ENCODE data around the gene LYRM4.
A peak's percentile ranks its signal among the peaks of the same experiment; 100 is the strongest.

Gene LYRM4

DNA sequence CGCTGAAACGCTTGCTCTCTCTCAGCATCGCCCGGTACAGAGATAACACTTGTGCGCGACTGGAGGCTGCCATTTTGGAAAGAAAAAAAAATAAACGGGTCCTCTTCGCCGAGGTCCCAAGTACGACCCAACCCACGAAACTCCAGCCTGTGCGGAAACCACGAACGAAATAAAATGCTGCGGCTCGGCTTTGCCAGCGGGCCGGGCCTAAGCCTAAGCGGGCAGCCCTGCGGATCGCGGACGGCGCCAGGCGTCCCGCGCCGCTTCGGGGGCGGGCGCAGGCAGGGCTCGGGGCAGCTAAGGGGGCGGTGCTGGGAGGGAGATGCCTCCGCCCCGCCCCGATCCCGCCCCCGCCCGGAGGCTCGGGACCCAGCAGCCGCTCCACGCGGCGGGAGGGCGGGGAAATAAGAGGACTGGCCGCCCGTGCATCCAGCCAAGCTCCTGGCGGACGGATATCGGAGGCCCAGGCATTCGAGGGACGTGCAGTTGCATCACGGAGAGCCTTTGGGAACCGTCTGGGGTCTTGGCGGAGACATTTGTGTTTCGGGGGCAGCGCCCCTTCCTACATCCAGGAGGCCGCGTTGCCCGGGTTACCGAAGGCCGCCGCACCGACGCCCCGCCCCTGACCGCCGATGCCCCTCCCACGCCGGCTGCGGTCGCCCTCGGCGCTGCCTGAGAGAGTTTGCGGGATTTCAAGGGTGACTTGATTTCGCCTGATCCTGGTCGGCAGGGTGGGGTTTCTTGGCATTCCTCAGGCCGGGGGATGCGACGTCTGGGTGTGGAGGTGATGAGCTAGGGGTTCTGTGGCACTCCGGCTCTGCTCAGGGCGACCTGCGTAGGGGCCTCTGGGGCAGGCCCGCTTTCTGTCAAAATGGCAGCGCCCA is at the start of gene LYRM4, which contains the start of gene FARS2 (continued):
- TF ChIP-seq ZNF211 (tag by site-specific recombination; IDR thresholded peaks at IDR 0.05; ENCODE audit: low read depth) = no peak
- no peak for TF ChIP-seq FEZF1 (tag by site-specific recombination; IDR thresholded peaks at IDR 0.05)
- peak; percentile 89 for TF ChIP-seq SP2 (tag by site-specific recombination; IDR thresholded peaks at IDR 0.05)
- no peak for TF ChIP-seq ZNF558 (tag by site-specific recombination; IDR thresholded peaks at IDR 0.05)
- TF ChIP-seq BCL11A (tag by site-specific recombination; IDR thresholded peaks at IDR 0.05; ENCODE audit: low read depth) = no peak
- TF ChIP-seq, protein P1, sequence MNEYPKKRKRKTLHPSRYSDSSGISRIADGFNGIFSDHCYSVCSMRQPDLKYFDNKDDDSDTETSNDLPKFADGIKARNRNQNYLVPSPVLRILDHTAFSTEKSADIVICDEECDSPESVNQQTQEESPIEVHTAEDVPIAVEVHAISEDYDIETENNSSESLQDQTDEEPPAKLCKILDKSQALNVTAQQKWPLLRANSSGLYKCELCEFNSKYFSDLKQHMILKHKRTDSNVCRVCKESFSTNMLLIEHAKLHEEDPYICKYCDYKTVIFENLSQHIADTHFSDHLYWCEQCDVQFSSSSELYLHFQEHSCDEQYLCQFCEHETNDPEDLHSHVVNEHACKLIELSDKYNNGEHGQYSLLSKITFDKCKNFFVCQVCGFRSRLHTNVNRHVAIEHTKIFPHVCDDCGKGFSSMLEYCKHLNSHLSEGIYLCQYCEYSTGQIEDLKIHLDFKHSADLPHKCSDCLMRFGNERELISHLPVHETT (tag by site-specific recombination; IDR thresholded peaks at IDR 0.05) = peak; percentile 84
- TF ChIP-seq YY2 (tag by site-specific recombination; IDR thresholded peaks at IDR 0.05) = peak; percentile 96
- no peak for TF ChIP-seq ZNF16 (tag by site-specific recombination; IDR thresholded peaks at IDR 0.05; ENCODE audit: low read depth)
- TF ChIP-seq ZNF202 (tag by site-specific recombination; IDR thresholded peaks at IDR 0.05; ENCODE audit: borderline replicate concordance) = no peak
- peak; percentile 88 for TF ChIP-seq GLIS2 (tag by site-specific recombination; IDR thresholded peaks at IDR 0.05)
- TF ChIP-seq ZSCAN30 (tag by site-specific recombination; IDR thresholded peaks at IDR 0.05) = 0 out of 2 replicates have a peak, but pooled peaks have one; percentile 34
- TF ChIP-seq ZNF169 (tag by site-specific recombination; IDR thresholded peaks at IDR 0.05) = no peak
- peak; percentile 82; the same call in 1 of the 2 replicates for TF ChIP-seq ZXDB (tag by site-specific recombination; IDR thresholded peaks at IDR 0.05)
- peak; percentile 59; the same call in 1 of the 2 replicates for TF ChIP-seq EGR2 (tag by site-specific recombination; IDR thresholded peaks at IDR 0.05; ENCODE audit: low read depth)
- TF ChIP-seq SALL2 (tag by site-specific recombination; IDR thresholded peaks at IDR 0.05; ENCODE audit: borderline replicate concordance) = no peak
- peak; percentile 24; the same call in 1 of the 2 replicates for TF ChIP-seq ZNF623 (tag by site-specific recombination; IDR thresholded peaks at IDR 0.05)
- peak; percentile 62 for TF ChIP-seq ZBTB17 (tag by site-specific recombination; IDR thresholded peaks at IDR 0.05)
- TF ChIP-seq ZNF610 (tag by site-specific recombination; IDR thresholded peaks at IDR 0.05; ENCODE audit: borderline replicate concordance) = peak; percentile 50
- TF ChIP-seq ZNF350 (tag by site-specific recombination; IDR thresholded peaks at IDR 0.05) = no peak
- TF ChIP-seq PRDM1 (tag by site-specific recombination; IDR thresholded peaks at IDR 0.05) = no peak
- no peak for TF ChIP-seq ZNF302 (tag by site-specific recombination; IDR thresholded peaks at IDR 0.05; ENCODE audit: low read depth)
- peak; percentile 92 for TF ChIP-seq KLF9 (tag by site-specific recombination; IDR thresholded peaks at IDR 0.05; ENCODE audit: low read depth)
- no peak for TF ChIP-seq ZNF626 (tag by site-specific recombination; IDR thresholded peaks at IDR 0.05)
- TF ChIP-seq ZNF416 (tag by site-specific recombination; IDR thresholded peaks at IDR 0.05) = no peak
- TF ChIP-seq, protein P2, sequence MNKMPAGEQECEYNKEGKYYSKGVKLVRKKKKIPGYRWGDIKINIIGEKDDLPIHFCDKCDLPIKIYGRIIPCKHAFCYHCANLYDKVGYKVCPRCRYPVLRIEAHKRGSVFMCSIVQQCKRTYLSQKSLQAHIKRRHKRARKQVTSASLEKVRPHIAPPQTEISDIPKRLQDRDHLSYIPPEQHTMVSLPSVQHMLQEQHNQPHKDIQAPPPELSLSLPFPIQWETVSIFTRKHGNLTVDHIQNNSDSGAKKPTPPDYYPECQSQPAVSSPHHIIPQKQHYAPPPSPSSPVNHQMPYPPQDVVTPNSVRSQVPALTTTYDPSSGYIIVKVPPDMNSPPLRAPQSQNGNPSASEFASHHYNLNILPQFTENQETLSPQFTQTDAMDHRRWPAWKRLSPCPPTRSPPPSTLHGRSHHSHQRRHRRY (tag by site-specific recombination; IDR thresholded peaks at IDR 0.05) = no peak
- 0 out of 2 replicates have a peak, but pooled peaks have one; percentile 34 for TF ChIP-seq ZNF24 (tag by site-specific recombination; IDR thresholded peaks at IDR 0.05)
- TF ChIP-seq INSM2 (tag by site-specific recombination; IDR thresholded peaks at IDR 0.05) = no peak
- no peak for TF ChIP-seq ZNF514 (tag by site-specific recombination; IDR thresholded peaks at IDR 0.05)
- no peak for TF ChIP-seq TCF7L2 (IDR thresholded peaks at IDR 0.05; ENCODE audit: borderline replicate concordance, low read depth, low read length)
- TF ChIP-seq ZBTB21 (tag by site-specific recombination; IDR thresholded peaks at IDR 0.05) = peak; percentile 40; the same call in 1 of the 2 replicates
- no peak for TF ChIP-seq ZNF747 (tag by site-specific recombination; IDR thresholded peaks at IDR 0.05)
- TF ChIP-seq, protein P3, sequence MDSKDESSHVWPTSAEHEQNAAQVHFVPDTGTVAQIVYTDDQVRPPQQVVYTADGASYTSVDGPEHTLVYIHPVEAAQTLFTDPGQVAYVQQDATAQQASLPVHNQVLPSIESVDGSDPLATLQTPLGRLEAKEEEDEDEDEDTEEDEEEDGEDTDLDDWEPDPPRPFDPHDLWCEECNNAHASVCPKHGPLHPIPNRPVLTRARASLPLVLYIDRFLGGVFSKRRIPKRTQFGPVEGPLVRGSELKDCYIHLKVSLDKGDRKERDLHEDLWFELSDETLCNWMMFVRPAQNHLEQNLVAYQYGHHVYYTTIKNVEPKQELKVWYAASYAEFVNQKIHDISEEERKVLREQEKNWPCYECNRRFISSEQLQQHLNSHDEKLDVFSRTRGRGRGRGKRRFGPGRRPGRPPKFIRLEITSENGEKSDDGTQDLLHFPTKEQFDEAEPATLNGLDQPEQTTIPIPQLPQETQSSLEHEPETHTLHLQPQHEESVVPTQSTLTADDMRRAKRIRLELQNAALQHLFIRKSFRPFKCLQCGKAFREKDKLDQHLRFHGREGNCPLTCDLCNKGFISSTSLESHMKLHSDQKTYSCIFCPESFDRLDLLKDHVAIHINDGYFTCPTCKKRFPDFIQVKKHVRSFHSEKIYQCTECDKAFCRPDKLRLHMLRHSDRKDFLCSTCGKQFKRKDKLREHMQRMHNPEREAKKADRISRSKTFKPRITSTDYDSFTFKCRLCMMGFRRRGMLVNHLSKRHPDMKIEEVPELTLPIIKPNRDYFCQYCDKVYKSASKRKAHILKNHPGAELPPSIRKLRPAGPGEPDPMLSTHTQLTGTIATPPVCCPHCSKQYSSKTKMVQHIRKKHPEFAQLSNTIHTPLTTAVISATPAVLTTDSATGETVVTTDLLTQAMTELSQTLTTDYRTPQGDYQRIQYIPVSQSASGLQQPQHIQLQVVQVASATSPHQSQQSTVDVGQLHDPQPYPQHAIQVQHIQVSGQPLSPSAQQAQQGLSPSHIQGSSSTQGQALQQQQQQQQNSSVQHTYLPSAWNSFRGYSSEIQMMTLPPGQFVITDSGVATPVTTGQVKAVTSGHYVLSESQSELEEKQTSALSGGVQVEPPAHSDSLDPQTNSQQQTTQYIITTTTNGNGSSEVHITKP (tag by site-specific recombination; IDR thresholded peaks at IDR 0.05) = peak; percentile 97
- peak; percentile 44; the same call in 1 of the 2 replicates for TF ChIP-seq ZNF660 (tag by site-specific recombination; IDR thresholded peaks at IDR 0.05)
- no peak for TF ChIP-seq ZNF223 (tag by site-specific recombination; IDR thresholded peaks at IDR 0.05)

All from HEK293 (cell line).